Measurements from ENCODE around the gene MCRS1.
"Not testable (repeated sequence)": the region's sequence is repeated elsewhere in the genome, so short reads cannot be mapped to it uniquely, and the experiment has no call there.

The MCRS1 gene

DNA sequence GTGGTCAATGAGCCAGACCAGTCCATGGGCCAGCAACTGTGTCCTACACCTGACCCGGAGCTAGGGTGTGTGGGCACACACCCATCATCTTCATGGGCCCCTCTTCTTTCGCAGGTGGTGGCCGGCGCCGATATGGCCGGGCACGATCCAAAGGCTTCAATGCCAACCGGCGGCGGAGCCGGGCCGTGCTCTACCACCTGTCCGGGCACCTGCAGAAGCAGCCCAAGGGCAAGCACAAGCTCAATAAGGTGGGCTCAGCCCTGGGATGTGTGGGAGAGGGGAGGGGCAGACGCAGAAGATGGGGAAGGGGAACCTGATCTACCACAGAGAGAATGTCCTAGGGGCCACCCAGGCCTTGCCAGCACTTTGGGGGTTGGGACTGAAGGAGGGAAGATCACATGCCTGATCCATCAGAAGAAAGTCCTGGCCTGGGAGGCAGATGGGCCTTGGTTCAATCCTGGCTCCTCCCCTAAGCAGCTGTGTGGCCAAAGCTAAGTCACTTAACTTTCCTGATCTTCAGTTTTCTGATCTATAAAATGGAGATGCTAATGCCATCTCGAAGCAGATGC lies 25.3 kb downstream of the MCRS1 start:
- no peaks in the 10 kb centered on the region for H3K36me3 Mint-ChIP-seq
- H3K27ac Mint-ChIP-seq: no peak overlapping the region
- no peak for ATAC-seq
- peaks cover 6% of the 10 kb centered on the region for H3K4me1 Mint-ChIP-seq
- H3K9me3 Mint-ChIP-seq: no peaks in the 10 kb centered on the region
- DNase-seq (ENCODE audit: low spot score in 2 of 2): no peak
- no peak overlapping the region for H3K4me3 Mint-ChIP-seq

DNA sequence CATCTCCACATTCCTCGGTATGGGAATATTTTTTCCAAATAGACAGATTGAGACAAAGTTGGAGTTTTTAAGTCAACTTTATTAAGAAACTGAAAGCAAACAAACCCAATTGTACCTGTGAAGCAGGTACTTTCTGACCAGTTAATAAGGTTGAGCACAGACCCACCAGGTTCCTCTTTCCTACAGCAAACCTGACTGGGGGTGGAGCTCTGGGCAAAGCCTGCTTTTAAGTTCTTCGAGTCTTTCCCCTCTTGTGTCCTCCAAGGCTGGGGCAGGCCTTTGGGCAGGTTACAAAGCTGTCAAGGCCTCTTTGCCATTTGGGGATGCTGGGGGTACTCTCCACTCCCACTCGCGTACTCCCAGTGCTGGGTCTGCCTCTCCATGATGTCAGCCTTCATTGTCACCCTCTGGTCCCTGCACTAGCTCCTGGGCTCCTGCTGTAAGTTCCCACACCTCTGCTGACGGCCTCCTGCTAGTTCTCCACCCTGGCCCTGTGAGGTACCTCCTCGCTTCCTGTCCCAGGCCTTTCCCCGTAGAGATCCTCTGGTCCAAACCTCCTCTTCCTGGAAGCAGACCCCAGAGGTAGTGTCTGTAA lies 25.9 kb downstream of the MCRS1 start:
- H3K9me3 Mint-ChIP-seq: no peaks in the 10 kb centered on the region
- DNase-seq (ENCODE audit: low spot score in 2 of 2) (no peak), ATAC-seq (no peak)
- no peak overlapping the region for H3K4me3 Mint-ChIP-seq
- peaks cover 6% of the 10 kb centered on the region for H3K4me1 Mint-ChIP-seq
- no peaks in the 10 kb centered on the region for H3K36me3 Mint-ChIP-seq
- no peak overlapping the region for H3K27ac Mint-ChIP-seq

GRCh38 chr12:49541140-49541861 lies 26.6 kb downstream of the MCRS1 start:
- no peak for ATAC-seq

DNA sequence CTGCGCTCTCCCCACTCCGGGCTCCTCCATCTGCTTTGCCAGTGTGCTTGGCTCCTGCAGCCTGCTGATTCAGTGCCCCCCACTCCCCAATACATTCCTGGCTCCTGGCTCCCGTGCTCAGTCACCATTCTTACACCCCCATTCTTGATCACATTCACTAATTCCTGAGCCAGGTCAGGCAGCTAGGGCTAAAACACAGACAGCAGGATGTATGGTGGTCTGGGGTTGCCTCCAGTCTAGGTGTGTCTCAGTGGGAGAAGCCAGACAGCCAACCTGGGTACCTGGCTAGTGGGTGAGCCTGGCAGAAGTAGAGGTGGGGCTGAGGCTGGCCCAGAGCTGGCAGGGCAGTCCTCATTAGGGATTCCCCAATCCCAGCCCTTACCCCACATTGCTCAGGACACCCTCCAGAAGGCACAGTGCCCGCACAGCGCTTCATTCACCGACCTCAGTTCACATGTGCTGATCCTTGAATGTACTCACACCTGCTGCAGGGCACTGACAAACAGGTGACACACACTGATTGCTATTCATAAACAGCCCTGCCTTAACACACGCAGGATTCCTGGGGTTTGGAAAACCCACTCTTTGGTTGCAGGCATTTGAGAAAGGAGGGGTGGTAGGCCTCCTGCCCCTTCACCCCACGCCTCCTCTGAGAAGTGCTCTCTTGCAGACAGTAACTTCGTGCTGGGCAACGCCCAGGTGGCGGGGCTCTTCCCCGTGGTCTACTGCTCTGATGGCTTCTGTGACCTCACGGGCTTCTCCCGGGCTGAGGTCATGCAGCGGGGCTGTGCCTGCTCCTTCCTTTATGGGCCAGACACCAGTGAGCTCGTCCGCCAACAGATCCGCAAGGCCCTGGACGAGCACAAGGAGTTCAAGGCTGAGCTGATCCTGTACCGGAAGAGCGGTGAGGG lies 27.5 kb downstream of the MCRS1 start:
- Mint-ChIP-seq H3K4me3 (peak overlapping the region; percentile 48), H3K36me3 (no peaks in the 10 kb centered on the region), H3K9me3 (no peaks in the 10 kb centered on the region), H3K4me1 (peaks cover 6% of the 10 kb centered on the region), H3K27ac (peak overlapping the region; percentile 63)
- no peak for ATAC-seq
- DNase-seq (ENCODE audit: low spot score in 2 of 2): no peak

More at GRCh38 chr12:49541140-49541861, 26.6 kb downstream of the MCRS1 start:
- H3K4me1 Mint-ChIP-seq: peaks cover 6% of the 10 kb centered on the region
- no peak overlapping the region for H3K4me3 Mint-ChIP-seq
- no peak for DNase-seq (ENCODE audit: low spot score in 2 of 2)
- no peaks in the 10 kb centered on the region for H3K9me3 Mint-ChIP-seq
- H3K36me3 Mint-ChIP-seq: no peaks in the 10 kb centered on the region
- H3K27ac Mint-ChIP-seq: no peak overlapping the region

GRCh38 chr12:49539406-49540228 lies 28.3 kb downstream of the MCRS1 start:
- no peaks in the 10 kb centered on the region for H3K9me3 Mint-ChIP-seq
- peak overlapping the region; percentile 48 for H3K4me3 Mint-ChIP-seq
- no peaks in the 10 kb centered on the region for H3K36me3 Mint-ChIP-seq
- peaks cover 6% of the 10 kb centered on the region for H3K4me1 Mint-ChIP-seq
- ATAC-seq (no peak), DNase-seq (ENCODE audit: low spot score in 2 of 2) (no peak)
- H3K27ac Mint-ChIP-seq: peak overlapping the region; percentile 63

GRCh38 chr12:49538510-49539403 lies 29.2 kb downstream of the MCRS1 start, which contains the start of gene KCNH3:
Gene KCNH3 (plus strand): TSS chr12:49539030. CDS start chr12:49539417, 387 bp downstream.
- DNase-seq (ENCODE audit: low spot score in 2 of 2): peak; percentile 64 to 85
- peaks cover 6% of the 10 kb centered on the region for H3K4me1 Mint-ChIP-seq
- H3K27ac Mint-ChIP-seq: peak within 1 kb of the TSS; percentile 63
- ATAC-seq: peak; percentile 86
- peak within 1 kb of the TSS; percentile 73 for H3K4me3 Mint-ChIP-seq
- no peaks in the 10 kb centered on the region for H3K36me3 Mint-ChIP-seq
- H3K9me3 Mint-ChIP-seq: no peaks in the 10 kb centered on the region

DNA sequence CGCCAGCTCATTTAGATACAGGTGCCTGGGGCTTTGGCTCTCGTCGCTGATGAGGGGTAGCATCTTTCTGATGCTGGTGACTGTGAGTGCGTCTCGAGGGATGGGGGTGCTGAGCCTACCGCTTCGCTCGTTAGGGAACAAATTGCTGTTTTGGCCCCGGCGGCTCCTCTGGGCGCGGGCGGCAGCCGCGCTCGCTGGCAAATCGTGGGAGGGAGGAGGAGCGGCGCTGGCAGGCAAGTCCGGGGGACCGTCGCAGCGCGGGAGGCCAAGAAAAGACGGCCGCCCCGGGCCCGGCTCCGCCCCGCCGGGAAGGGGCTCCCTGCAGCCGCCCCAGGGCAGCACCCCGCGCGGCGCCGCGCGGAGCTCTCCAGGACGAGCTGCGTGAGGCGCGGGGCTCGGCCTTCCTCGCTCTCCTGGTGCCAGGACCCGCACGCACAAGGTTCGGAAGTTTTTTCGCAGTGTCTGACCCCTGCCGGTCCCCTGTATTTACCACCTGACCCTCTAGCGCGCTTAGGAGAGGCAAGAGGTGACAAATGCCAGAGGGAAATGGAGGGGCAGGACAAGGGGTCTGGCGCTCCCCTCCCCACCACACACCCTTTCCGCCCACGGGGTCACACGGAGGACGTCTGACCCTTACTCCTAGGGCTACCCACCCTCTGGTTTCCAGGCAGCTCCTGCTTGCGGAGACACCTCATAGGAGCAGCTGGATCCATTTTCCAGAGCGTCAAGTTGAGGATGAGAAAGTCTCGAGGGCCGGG lies 30.0 kb downstream of the MCRS1 start:
- no peak overlapping the region for H3K27ac Mint-ChIP-seq
- peak overlapping the region; percentile 73 for H3K4me3 Mint-ChIP-seq
- H3K36me3 Mint-ChIP-seq: no peaks in the 10 kb centered on the region
- no peaks in the 10 kb centered on the region for H3K9me3 Mint-ChIP-seq
- DNase-seq (ENCODE audit: low spot score in 2 of 2) (no peak), ATAC-seq (peak; percentile 9)
- peaks cover 6% of the 10 kb centered on the region for H3K4me1 Mint-ChIP-seq

DNA sequence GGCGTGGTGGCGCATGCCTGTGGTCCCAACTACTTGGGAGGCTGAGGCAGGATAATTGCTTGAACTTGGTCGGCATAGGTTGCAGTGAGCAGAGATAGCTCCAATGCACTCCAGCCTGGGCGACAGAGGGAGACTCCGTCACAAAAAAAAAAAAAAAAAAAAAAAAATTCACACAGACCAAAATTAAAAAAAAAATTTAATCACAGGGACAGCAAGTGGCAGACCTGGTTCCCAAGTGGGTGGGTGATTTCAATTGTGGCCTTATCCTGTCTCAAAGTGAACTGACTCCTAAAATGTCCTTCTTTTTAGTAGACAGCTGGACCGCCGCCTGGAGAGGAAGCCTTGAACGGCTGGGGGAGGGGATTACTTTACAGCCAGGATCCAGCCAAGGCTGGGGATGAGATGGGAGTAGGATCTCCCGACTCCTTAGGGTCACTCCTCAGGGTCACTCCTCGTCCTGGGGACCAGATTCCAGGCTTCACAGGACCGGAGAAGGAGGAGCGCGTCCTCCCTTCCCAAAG lies 30.7 kb downstream of the MCRS1 start:
- ATAC-seq (no peak), DNase-seq (ENCODE audit: low spot score in 2 of 2) (no peak)
- Mint-ChIP-seq H3K36me3 (no peaks in the 10 kb centered on the region), H3K9me3 (no peaks in the 10 kb centered on the region), H3K27ac (no peak overlapping the region), H3K4me3 (peak overlapping the region; percentile 73), H3K4me1 (peaks cover 6% of the 10 kb centered on the region)

DNA sequence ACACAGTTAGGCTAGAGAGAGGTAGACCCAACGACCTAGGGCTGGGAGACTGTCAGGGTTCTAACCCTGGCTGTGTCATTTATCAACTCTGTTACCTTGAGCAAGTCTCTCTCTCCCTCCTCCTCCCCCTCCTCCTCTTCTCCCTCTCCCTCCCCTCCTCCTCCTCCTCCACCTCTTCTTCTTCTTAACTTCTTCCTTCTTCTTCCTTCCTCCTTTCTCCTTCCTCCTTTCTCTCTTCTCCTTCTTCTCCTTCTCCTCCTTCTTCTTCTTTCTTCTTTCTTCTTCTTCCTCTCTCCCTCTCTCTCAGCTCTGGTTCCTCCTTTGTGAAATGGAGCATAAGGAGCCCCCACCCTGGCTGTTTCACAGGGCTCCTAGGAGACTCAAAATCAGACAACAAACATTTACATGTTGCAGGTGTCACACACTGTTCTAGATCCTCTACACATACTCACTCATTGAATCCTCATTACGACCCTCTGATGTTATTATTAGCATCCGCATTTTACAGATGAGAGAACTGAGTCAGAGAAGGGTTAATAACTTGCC lies 31.3 kb downstream of the MCRS1 start:
- Mint-ChIP-seq H3K4me1 (peaks cover 6% of the 10 kb centered on the region), H3K9me3 (no peaks in the 10 kb centered on the region), H3K27ac (no peak overlapping the region), H3K36me3 (no peaks in the 10 kb centered on the region), H3K4me3 (peak overlapping the region; percentile 73)
- ATAC-seq (no peak), DNase-seq (ENCODE audit: low spot score in 2 of 2) (no peak)

DNA sequence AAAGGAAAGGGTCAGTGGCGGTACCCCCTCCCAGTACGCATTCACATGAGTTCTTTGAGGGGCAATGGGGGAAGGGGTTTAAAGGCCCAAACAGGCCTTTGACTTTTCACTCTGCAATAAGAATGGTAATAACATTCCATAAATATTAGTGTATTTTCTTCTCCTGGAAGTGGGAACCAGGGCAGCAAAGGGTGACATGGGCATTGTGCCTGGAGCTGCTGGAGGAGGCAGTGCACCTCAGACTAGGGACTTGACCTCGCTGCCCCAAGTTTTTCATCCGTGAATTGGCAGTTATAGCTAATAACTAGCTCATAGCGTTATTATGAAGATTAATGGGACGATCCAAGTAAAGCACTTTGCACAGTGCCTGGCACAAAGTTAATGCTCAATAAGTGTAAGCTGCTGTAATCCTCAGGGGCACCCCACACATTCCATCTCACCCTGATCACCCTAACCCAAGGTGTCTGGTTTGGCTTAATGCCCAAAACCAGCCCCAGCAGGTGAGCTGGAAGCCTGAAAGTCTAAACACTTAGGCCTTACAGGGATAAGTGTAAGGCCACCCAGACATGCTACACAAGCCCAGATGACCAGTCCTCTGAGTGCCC lies 31.9 kb downstream of the MCRS1 start:
- DNase-seq (ENCODE audit: low spot score in 2 of 2): no peak
- H3K4me3 Mint-ChIP-seq: no peak overlapping the region
- no peaks in the 10 kb centered on the region for H3K9me3 Mint-ChIP-seq
- no peaks in the 10 kb centered on the region for H3K4me1 Mint-ChIP-seq
- H3K27ac Mint-ChIP-seq: no peak overlapping the region
- no peaks in the 10 kb centered on the region for H3K36me3 Mint-ChIP-seq
- no peak for ATAC-seq

- Mint-ChIP-seq H3K4me1 (no peaks in the 10 kb centered on the region), H3K27ac (no peak overlapping the region), H3K4me3 (no peak overlapping the region), H3K9me3 (no peaks in the 10 kb centered on the region), H3K36me3 (no peaks in the 10 kb centered on the region)
- ATAC-seq (no peak), DNase-seq (ENCODE audit: low spot score in 2 of 2) (no peak)
Measured at GRCh38 chr12:49534731-49535278, 33.1 kb downstream of the MCRS1 start.

DNA sequence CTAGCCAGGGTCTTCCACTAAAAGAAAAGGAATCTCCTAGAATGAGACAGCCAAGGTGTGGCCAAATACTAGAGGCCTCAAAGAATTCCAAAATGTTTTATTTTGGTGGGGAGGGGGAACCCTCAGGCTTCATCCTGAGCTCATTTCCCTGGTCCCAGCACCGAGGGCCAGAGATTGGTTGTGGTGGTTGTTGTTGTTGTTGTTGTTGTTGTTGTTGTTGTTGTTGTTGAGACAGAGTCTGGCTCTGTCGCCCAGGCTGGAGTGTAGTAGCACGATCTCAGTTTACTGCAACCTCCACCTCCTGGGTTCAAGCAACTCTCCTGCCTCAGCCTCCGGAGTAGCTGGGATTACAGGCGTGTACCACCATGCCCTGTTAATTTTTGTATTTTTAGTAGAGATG lies 33.8 kb downstream of the MCRS1 start:
- H3K27ac Mint-ChIP-seq: not testable (repeated sequence)

More for the DNA sequence above, 33.8 kb downstream of the MCRS1 start:
- DNase-seq (ENCODE audit: low spot score in 2 of 2); H3K9me3 Mint-ChIP-seq; H3K4me3 Mint-ChIP-seq; H3K4me1 Mint-ChIP-seq; ATAC-seq; H3K36me3 Mint-ChIP-seq: not testable (repeated sequence)
